Measurements from ENCODE around the gene FAM171A2. TPM values are rescaled to one million over a fixed set of nuclear protein-coding genes. Genes with fewer than 3 reads are reported as not detected.

The FAM171A2 gene
- total RNA-seq, 4 donors from 2014 or later: 0.10 to 0.47 (median 0.23) TPM; not detected in 1

- ATAC-seq: no peak
- no peaks in the 10 kb centered on the region for H3K9me3 ChIP-seq
- peaks cover 4 to 12% of the 10 kb centered on the region in 2 donors for H3K4me1 ChIP-seq
- peaks cover 5 to 17% (median 15%) of the 10 kb centered on the region in 3 donors for H3K27me3 ChIP-seq
- no peak overlapping the region for H3K27ac ChIP-seq
- H3K36me3 ChIP-seq: no peaks in the 10 kb centered on the region
- no peak for TF ChIP-seq POLR2A (IDR thresholded peaks at IDR 0.05)
- TF ChIP-seq CTCF (IDR thresholded peaks at IDR 0.05 in 4 of 5, conservative IDR thresholded peaks at IDR 0.05 in 1 of 5): no peak
- no peak for DNase-seq
- intact Hi-C loops (cut with DNase I; ENCODE audit: low total_unique reads): no loop called here
- in situ Hi-C loops (cut with MboI; ENCODE audit: low sequenced_read_pairs in 4 of 4): no loop called here
- no peak overlapping the region for H3K4me3 ChIP-seq
Observed at GRCh38 chr17:44361292-44362260, 2.1 kb downstream of the FAM171A2 start.

GRCh38 chr17:44360826-44361225 is 2.8 kb downstream of the FAM171A2 start:
- in situ Hi-C loops (cut with MboI; ENCODE audit: low sequenced_read_pairs in 4 of 4) (no loop called here), intact Hi-C loops (cut with DNase I; ENCODE audit: low total_unique reads) (no loop called here)
- Histone ChIP-seq H3K4me1 (peaks cover 4 to 12% of the 10 kb centered on the region in 2 donors), H3K9me3 (no peaks in the 10 kb centered on the region), H3K27me3 (peaks cover 5 to 17% (median 15%) of the 10 kb centered on the region in 3 donors), H3K36me3 (no peaks in the 10 kb centered on the region), H3K4me3 (no peak overlapping the region), H3K27ac (no peak overlapping the region)
- no peak for DNase-seq
- no peak for TF ChIP-seq POLR2A (IDR thresholded peaks at IDR 0.05)
- TF ChIP-seq CTCF (IDR thresholded peaks at IDR 0.05 in 4 of 5, conservative IDR thresholded peaks at IDR 0.05 in 1 of 5): no peak
- no peak for ATAC-seq

GRCh38 chr17:44360144-44360533 is 3.5 kb downstream of the FAM171A2 start:
- no peak for ATAC-seq
- TF ChIP-seq POLR2A (IDR thresholded peaks at IDR 0.05) (no peak), CTCF (IDR thresholded peaks at IDR 0.05 in 4 of 5, conservative IDR thresholded peaks at IDR 0.05 in 1 of 5) (no peak)
- H3K9me3 ChIP-seq: no peaks in the 10 kb centered on the region
- no peak overlapping the region for H3K27ac ChIP-seq
- DNase-seq: no peak
- peaks cover 4 to 12% of the 10 kb centered on the region in 2 donors for H3K4me1 ChIP-seq
- H3K36me3 ChIP-seq: no peaks in the 10 kb centered on the region
- intact Hi-C loops (cut with DNase I; ENCODE audit: low total_unique reads) (no loop called here), in situ Hi-C loops (cut with MboI; ENCODE audit: low sequenced_read_pairs in 4 of 4) (no loop called here)
- peaks cover 5 to 17% (median 12%) of the 10 kb centered on the region in 3 donors for H3K27me3 ChIP-seq
- H3K4me3 ChIP-seq: no peak overlapping the region

- H3K27me3 ChIP-seq: peaks cover 5 to 17% (median 12%) of the 10 kb centered on the region in 3 donors
- H3K4me3 ChIP-seq: no peak overlapping the region
- no peak for DNase-seq
- H3K36me3 ChIP-seq: no peaks in the 10 kb centered on the region
- ATAC-seq: no peak
- H3K9me3 ChIP-seq: no peaks in the 10 kb centered on the region
- H3K4me1 ChIP-seq: peaks cover 4 to 12% of the 10 kb centered on the region in 2 donors
- TF ChIP-seq POLR2A (IDR thresholded peaks at IDR 0.05): no peak
- TF ChIP-seq CTCF (IDR thresholded peaks at IDR 0.05 in 4 of 5, conservative IDR thresholded peaks at IDR 0.05 in 1 of 5): no peak
- in situ Hi-C loops (cut with MboI; ENCODE audit: low sequenced_read_pairs in 4 of 4) (no loop called here), intact Hi-C loops (cut with DNase I; ENCODE audit: low total_unique reads) (no loop called here)
- H3K27ac ChIP-seq: no peak overlapping the region
Observed at GRCh38 chr17:44359458-44360143, 4.1 kb downstream of the FAM171A2 start.

Data from gastrocnemius medialis (tissue), 4 donors.